ENCODE results near the gene NMD3.

NMD3 gene

DNA sequence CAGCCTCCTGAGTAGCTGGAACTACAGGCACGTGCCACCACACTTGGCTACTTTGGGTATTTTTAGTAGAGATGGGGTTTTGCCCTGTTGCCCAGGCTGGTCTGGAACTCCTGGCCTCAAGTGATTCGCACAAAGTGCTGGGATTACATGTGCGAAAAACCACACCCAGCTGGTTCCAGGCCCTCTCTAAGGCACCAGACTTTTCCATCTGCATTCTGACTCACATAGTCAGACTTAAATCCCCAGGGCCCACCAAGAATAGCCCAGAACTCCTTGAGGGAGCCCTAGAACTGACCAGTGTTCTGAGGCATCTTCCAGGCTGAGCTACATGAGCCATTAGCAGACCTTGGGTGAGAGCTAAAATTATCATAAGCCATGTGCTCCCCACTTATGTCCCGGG is 68.1 kb downstream of the NMD3 start:
- no peak for DNase-seq

DNA sequence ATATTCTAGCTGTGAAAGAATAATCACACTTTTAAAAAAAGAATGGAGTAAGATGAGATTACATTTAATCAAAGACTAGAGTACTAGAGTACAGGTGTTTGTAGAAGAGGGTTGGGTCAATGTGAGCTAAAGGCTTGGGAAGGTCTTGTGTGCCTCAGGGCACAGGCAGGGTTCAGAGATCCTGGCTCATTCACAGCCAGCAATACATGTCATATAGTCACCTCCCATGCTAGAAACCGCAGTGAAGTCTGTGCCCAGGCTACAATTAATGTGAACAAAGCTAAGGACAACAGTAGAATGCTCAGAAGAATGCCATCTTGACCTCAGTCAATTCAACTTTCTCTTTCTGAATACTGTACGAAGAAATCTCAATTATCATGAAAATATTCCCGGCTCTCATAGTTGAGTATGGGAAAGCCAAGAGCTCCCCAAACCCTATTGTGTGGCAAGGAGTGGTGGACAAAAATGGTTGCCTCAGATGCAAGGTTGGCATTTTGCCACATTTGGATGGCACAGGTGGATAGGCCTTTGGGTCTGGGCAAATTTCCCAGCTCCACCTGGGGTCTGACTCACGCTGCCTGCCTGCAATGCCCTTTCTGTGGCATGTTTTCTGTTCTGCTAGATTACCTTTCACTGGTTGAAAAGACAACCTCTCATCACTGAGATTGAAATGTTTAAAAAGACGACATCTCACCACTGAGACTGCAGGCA is 70.2 kb downstream of the NMD3 start:
- peak; percentile 90 for DNase-seq

DNA sequence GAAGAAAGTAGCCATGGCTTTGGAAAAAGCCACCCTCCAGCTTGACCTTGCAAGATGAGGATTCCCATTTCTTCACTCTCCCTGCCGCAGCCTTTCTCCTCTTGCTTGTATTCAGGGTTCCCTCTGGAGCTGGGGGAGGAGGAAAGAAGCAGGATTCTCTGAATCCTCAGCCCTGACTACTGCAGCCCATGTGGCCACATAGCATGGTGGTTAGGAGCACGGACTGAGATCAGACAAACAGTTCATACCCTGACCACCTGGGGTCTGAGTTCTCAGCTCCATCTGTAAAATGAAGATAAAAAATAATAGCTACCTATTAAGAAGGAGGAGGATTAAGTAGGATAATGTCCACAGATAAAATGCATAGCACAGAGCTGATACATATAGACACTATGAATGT is 72.3 kb downstream of the NMD3 start:
- DNase-seq = no peak

DNA sequence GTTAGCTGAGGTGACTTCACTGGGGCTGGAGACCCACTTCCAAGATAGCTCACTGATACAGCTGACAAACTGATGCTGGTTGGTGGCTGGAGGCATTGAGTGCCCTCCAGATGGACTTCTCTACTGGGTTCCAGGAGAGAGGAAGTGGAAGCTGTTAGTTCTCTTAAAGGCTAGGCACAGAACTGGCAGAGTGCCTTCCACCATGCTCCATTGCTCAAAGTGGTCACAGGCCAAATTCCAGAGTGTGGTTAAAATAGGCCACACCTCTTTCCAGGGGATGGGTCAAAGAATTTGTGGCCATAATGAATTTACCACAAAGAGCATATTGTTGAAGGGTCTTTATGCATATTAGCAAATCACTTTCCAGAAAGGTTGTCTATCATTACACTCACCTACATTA is 74.2 kb downstream of the NMD3 start:
- no peak for DNase-seq

DNA sequence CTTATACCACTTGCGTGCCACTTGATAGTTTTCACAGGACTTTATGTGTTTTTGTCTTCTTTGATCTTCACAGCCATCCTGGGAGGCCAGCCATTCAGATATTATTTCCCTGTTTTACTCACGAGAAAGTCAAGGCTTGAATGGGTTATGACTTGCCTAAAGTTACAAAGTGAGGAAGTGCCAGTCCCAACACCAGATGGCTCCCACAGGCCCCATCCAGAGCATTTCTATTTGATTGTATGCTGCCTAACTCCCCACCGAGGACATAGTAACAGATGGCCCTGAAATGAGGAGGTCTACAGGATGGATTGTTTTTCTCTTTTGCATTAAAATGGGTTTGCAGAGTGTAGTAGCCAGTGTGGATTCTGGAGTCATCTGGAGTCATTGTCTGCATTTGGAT is 75.7 kb downstream of the NMD3 start:
- no peak for DNase-seq

Measured in NCI-H1105 treated with DMSO at 0.1 percent for 48 hours (cell line).